Ascending aorta (tissue), 2 donors: ENCODE data around the gene KLHL11. TPM values are rescaled to one million over a fixed set of nuclear protein-coding genes. Genes with fewer than 3 reads are reported as not detected.
"Not testable (repeated sequence)": the region's sequence is repeated elsewhere in the genome, so short reads cannot be mapped to it uniquely, and the experiment has no call there.

ENCODE experiments used
- DNase-seq, 2 donors: peaks; one replicate each; pipeline ENCODE4 v3.0.0-alpha.2; 2019; ENCODE audit warnings: low spot score in 2 of 2
- H3K27ac ChIP-seq, 2 donors: fragments of 200-600 bp; sonication (generic); one replicate each; pipeline ENCODE4 v1.5.1; 2016 to 2017; ENCODE audit warnings: mild to moderate bottlenecking in 1 of 2
- H3K27me3 ChIP-seq: fragments of 200-600 bp; sonication (generic); one replicate; pipeline ENCODE4 v1.5.1; 2017
- H3K36me3 ChIP-seq, 2 donors: fragments of 200-600 bp; sonication (generic); one replicate each; pipeline ENCODE4 v1.5.1; 2016
- H3K4me1 ChIP-seq, 2 donors: fragments of 200-600 bp; sonication (generic); one replicate each; pipeline ENCODE4 v1.5.1; 2016 to 2017; ENCODE audit warnings: mild to moderate bottlenecking in 1 of 2
- H3K4me3 ChIP-seq, 2 donors: fragments of 200-600 bp; sonication (generic); one replicate each; pipeline ENCODE4 v1.5.1; 2016 to 2017; ENCODE audit warnings: mild to moderate bottlenecking in 1 of 2
- H3K9me3 ChIP-seq, 2 donors: fragments of 200-600 bp; sonication (generic); one replicate each; pipeline ENCODE4 v1.5.1; 2016
- intact Hi-C: fragments of 100-400 bp; cut with DNase I; formaldehyde crosslinking; loops from one replicate; pipeline ENCODE4 v1.15.1; 2023
- total RNA-seq: library from RNA; depleted of rRNA; stranded (reverse); fragments of >200 nt; gene quantifications from one replicate; pipeline ENCODE4 v1.1.0, GENCODE V29; 2016
- TF ChIP-seq, protein P1 (sequence below), 3 experiments: fragments of 200-600 bp in 2 of 3; fragments of 450-650 bp in 1 of 3; sonication (generic) in 2 of 3; IDR thresholded peaks; one replicate each; pipeline ENCODE4 v1.5.1; 2016 to 2019; ENCODE audit warnings: antibody characterized with exemption in 3 of 3, mild to moderate bottlenecking in 1 of 3, moderate library complexity in 1 of 3

KLHL11 gene
- total RNA-seq, 1 donor from 2014 or later: 8.9 TPM

- Histone ChIP-seq H3K4me3 (peak overlapping the region; percentile 71 to 87), H3K27me3 (no peaks in the 10 kb centered on the region), H3K4me1 (peaks cover 0 to 7% of the 10 kb centered on the region in 2 donors), H3K9me3 (no peaks in the 10 kb centered on the region), H3K27ac (peak overlapping the region; percentile 76 to 89), H3K36me3 (peaks cover 17 to 31% of the 10 kb centered on the region in 2 donors)
- no peak for DNase-seq
- intact Hi-C loops: no loop called here
- TF ChIP-seq, protein P1, sequence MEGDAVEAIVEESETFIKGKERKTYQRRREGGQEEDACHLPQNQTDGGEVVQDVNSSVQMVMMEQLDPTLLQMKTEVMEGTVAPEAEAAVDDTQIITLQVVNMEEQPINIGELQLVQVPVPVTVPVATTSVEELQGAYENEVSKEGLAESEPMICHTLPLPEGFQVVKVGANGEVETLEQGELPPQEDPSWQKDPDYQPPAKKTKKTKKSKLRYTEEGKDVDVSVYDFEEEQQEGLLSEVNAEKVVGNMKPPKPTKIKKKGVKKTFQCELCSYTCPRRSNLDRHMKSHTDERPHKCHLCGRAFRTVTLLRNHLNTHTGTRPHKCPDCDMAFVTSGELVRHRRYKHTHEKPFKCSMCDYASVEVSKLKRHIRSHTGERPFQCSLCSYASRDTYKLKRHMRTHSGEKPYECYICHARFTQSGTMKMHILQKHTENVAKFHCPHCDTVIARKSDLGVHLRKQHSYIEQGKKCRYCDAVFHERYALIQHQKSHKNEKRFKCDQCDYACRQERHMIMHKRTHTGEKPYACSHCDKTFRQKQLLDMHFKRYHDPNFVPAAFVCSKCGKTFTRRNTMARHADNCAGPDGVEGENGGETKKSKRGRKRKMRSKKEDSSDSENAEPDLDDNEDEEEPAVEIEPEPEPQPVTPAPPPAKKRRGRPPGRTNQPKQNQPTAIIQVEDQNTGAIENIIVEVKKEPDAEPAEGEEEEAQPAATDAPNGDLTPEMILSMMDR (IDR thresholded peaks at IDR 0.05): no peak
Observed at GRCh38 chr17:41835214-41835799, 29.9 kb downstream of the KLHL11 start.

GRCh38 chr17:41829961-41830360 is 35.3 kb downstream of the KLHL11 start:
- H3K27ac ChIP-seq, DNase-seq, H3K27me3 ChIP-seq, H3K9me3 ChIP-seq, intact Hi-C loops, H3K4me3 ChIP-seq, H3K4me1 ChIP-seq: not testable (repeated sequence)
- H3K36me3 ChIP-seq: peaks cover 57 to 84% of the 10 kb centered on the region in 2 donors

- intact Hi-C loops: no loop called here
- no peak overlapping the region for H3K27ac ChIP-seq
- H3K27me3 ChIP-seq: no peaks in the 10 kb centered on the region
- H3K36me3 ChIP-seq: peaks cover 40 to 63% of the 10 kb centered on the region in 2 donors
- TF ChIP-seq, protein P1 (IDR thresholded peaks at IDR 0.05): no peak
- H3K4me3 ChIP-seq: no peak overlapping the region
- no peaks in the 10 kb centered on the region for H3K9me3 ChIP-seq
- no peaks in the 10 kb centered on the region for H3K4me1 ChIP-seq
- DNase-seq: no peak
Observed at GRCh38 chr17:41825175-41825845, 39.9 kb downstream of the KLHL11 start.

GRCh38 chr17:41824086-41824485 is 41.1 kb downstream of the KLHL11 start:
- no peak for DNase-seq
- H3K36me3 ChIP-seq: peaks cover 30 to 51% of the 10 kb centered on the region in 2 donors
- H3K4me1 ChIP-seq: no peaks in the 10 kb centered on the region
- H3K27ac ChIP-seq: no peak overlapping the region
- H3K27me3 ChIP-seq: no peaks in the 10 kb centered on the region
- TF ChIP-seq, protein P1 (IDR thresholded peaks at IDR 0.05): no peak
- no peak overlapping the region for H3K4me3 ChIP-seq
- intact Hi-C loops: no loop called here
- no peaks in the 10 kb centered on the region for H3K9me3 ChIP-seq

DNA sequence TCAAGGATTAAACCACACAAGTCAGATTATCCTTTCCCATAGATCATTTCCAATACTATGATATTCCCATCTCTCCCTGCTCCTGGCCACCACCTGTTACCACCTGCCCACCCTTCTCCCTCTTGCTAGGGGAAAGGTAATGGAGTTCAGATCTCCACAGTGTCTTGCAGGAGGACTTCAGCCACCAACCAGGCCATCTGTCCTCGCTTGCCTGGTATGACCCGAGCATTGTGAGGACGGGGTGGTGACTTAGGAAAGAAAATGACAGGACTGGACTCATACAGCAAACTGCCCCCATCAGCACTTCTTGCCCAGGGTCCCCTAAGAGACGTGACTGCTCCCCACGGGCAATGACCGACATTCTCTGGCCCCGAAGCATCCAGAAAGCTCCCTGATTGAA is 41.6 kb downstream of the KLHL11 start:
- no peak for DNase-seq
- Histone ChIP-seq H3K4me1 (no peaks in the 10 kb centered on the region), H3K27ac (no peak overlapping the region), H3K4me3 (no peak overlapping the region), H3K27me3 (no peaks in the 10 kb centered on the region), H3K9me3 (no peaks in the 10 kb centered on the region), H3K36me3 (peaks cover 25 to 46% of the 10 kb centered on the region in 2 donors)
- TF ChIP-seq, protein P1 (IDR thresholded peaks at IDR 0.05): no peak
- intact Hi-C loops: no loop called here

DNA sequence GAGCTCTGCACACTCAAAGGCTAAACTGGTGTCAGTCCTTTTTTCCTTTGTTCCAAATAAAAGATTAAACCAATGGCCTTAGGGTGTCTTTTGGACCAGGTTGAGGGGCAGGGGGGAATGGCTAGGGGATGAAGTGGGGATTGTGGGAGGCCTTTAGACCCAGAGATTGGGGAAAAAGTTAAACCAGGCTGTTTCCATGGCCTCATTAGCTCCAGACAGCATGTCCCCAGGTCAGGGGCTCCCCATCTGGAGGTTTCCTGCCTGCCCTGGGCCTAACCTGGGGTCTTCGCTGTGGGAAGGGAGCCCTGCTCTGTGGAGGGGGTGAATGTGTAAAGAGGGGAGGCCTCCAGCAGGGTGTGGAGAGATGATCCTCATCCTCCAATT is 42.1 kb downstream of the KLHL11 start:
- TF ChIP-seq, protein P1 (IDR thresholded peaks at IDR 0.05): no peak

More for the DNA sequence above, 42.1 kb downstream of the KLHL11 start:
- Histone ChIP-seq H3K4me1 (no peaks in the 10 kb centered on the region), H3K27ac (no peak overlapping the region), H3K27me3 (no peaks in the 10 kb centered on the region), H3K4me3 (no peak overlapping the region), H3K36me3 (peaks cover 21 to 44% of the 10 kb centered on the region in 2 donors), H3K9me3 (no peaks in the 10 kb centered on the region)
- DNase-seq: no peak
- intact Hi-C loops: no loop called here
